Measurements from ENCODE around the gene SYNE4. TPM values are rescaled to one million over a fixed set of nuclear protein-coding genes. Genes with fewer than 3 reads are reported as not detected.

SYNE4 gene
- total and polyA plus RNA-seq, 3 donors from 2014 or later, result 0.68 to 1.8 (median 1.3) TPM

DNA sequence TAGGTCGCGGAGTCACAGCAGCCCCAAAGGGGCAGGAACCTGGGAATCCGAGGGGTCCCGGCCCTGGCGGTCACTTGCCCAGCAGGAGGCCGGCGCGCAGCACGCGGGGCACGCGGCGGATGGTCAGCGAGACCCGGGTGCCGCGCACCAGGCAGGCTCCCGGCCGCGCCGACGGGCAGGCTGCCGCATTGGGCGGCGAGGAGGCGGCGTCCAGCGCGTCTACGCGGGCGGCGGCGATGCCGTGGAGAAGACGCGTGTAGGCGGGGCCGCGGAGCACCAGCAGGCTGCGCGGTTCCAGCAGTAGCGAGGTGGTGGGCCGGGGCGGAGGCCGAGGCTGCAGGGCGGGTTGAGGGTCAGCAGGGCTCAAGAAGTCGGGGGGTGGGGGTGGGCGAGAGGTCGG, 607 bp upstream of the SYNE4 start:
- no peak overlapping the region for H3K27ac ChIP-seq
- intact Hi-C loops (cut with DNase I; ENCODE audit: low total_unique reads), result no loop called here
- 2% methylated on average over 18 to 50 of the region's 50 CpGs for WGBS, 2 donors
- H3K36me3 ChIP-seq (ENCODE audit: low read depth, missing control alignments), result no peaks in the 10 kb centered on the region
- H3K4me3 ChIP-seq, result peak overlapping the region; percentile 33 to 45
- H3K27me3 ChIP-seq, result no peaks in the 10 kb centered on the region
- TF ChIP-seq, protein P1, sequence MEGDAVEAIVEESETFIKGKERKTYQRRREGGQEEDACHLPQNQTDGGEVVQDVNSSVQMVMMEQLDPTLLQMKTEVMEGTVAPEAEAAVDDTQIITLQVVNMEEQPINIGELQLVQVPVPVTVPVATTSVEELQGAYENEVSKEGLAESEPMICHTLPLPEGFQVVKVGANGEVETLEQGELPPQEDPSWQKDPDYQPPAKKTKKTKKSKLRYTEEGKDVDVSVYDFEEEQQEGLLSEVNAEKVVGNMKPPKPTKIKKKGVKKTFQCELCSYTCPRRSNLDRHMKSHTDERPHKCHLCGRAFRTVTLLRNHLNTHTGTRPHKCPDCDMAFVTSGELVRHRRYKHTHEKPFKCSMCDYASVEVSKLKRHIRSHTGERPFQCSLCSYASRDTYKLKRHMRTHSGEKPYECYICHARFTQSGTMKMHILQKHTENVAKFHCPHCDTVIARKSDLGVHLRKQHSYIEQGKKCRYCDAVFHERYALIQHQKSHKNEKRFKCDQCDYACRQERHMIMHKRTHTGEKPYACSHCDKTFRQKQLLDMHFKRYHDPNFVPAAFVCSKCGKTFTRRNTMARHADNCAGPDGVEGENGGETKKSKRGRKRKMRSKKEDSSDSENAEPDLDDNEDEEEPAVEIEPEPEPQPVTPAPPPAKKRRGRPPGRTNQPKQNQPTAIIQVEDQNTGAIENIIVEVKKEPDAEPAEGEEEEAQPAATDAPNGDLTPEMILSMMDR (IDR thresholded peaks at IDR 0.05), result no peak
- no peak for TF ChIP-seq POLR2A (IDR thresholded peaks at IDR 0.05)
- peak; percentile 77 for DNase-seq
- H3K4me1 ChIP-seq, result peaks cover 13% of the 10 kb centered on the region
- no peaks in the 10 kb centered on the region for H3K9me3 ChIP-seq

DNA sequence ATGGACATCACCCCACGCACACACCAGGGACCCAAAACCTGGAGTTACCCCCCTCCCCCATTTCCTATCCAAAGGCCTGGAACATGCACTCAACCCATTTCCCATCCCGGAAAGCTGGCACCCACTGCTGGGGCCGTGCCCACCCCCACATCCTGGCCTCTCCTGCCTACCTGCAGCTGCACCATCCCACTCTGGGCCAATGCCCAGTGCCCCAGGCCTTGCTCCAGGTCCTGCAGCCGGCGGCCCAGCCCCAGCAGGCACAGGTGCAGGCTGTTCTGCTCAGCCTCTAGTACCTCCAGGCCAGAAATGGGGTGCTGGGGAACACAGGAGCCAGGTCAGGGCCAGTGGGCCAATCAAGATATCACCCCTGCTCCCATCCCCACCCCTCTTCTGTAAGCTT, 1.7 kb downstream of the SYNE4 start:
- Histone ChIP-seq H3K4me3 (no peak overlapping the region), H3K27ac (no peak overlapping the region), H3K27me3 (no peaks in the 10 kb centered on the region), H3K4me1 (peaks cover 9% of the 10 kb centered on the region), H3K36me3 (ENCODE audit: low read depth, missing control alignments) (no peaks in the 10 kb centered on the region), H3K9me3 (no peaks in the 10 kb centered on the region)
- intact Hi-C loops (cut with DNase I; ENCODE audit: low total_unique reads), result no loop called here
- 94 to 100% methylated on average over 2 to 5 of the region's 5 CpGs for WGBS, 2 donors
- TF ChIP-seq, protein P1 (IDR thresholded peaks at IDR 0.05), result no peak
- TF ChIP-seq POLR2A (IDR thresholded peaks at IDR 0.05), result no peak
- DNase-seq, result no peak

- H3K27ac ChIP-seq, result no peak overlapping the region
- TF ChIP-seq POLR2A (IDR thresholded peaks at IDR 0.05), result no peak
- TF ChIP-seq, protein P1 (IDR thresholded peaks at IDR 0.05), result no peak
- no peak overlapping the region for H3K4me3 ChIP-seq
- no peak for DNase-seq
- WGBS, 2 donors, result 91 to 92% methylated on average over 4 of the region's 4 CpGs
- intact Hi-C loops (cut with DNase I; ENCODE audit: low total_unique reads), result no loop called here
- no peaks in the 10 kb centered on the region for H3K9me3 ChIP-seq
- no peaks in the 10 kb centered on the region for H3K27me3 ChIP-seq
- no peaks in the 10 kb centered on the region for H3K36me3 ChIP-seq (ENCODE audit: low read depth, missing control alignments)
- no peaks in the 10 kb centered on the region for H3K4me1 ChIP-seq
Measured at GRCh38 chr19:36003284-36003683, 5.3 kb downstream of the SYNE4 start.

GRCh38 chr19:36001605-36002004, 7.0 kb downstream of the SYNE4 start:
- Histone ChIP-seq H3K4me1 (peaks cover under 1% of the 10 kb centered on the region), H3K27me3 (no peaks in the 10 kb centered on the region), H3K4me3 (no peak overlapping the region), H3K9me3 (no peaks in the 10 kb centered on the region), H3K27ac (no peak overlapping the region), H3K36me3 (ENCODE audit: low read depth, missing control alignments) (no peaks in the 10 kb centered on the region)
- TF ChIP-seq POLR2A (IDR thresholded peaks at IDR 0.05), result no peak
- TF ChIP-seq, protein P1 (IDR thresholded peaks at IDR 0.05), result no peak
- WGBS, 2 donors, result 97 to 98% methylated on average over 3 of the region's 3 CpGs
- intact Hi-C loops (cut with DNase I; ENCODE audit: low total_unique reads), result no loop called here
- DNase-seq, result no peak

- Histone ChIP-seq H3K36me3 (ENCODE audit: low read depth, missing control alignments) (no peaks in the 10 kb centered on the region), H3K9me3 (no peaks in the 10 kb centered on the region), H3K4me1 (peaks cover 13% of the 10 kb centered on the region), H3K27ac (no peak overlapping the region), H3K4me3 (no peak overlapping the region), H3K27me3 (no peaks in the 10 kb centered on the region)
- TF ChIP-seq POLR2A (IDR thresholded peaks at IDR 0.05), result no peak
- TF ChIP-seq, protein P1 (IDR thresholded peaks at IDR 0.05), result no peak
- 82 to 90% methylated on average over 8 of the region's 8 CpGs for WGBS, 2 donors
- DNase-seq, result no peak
- intact Hi-C loops (cut with DNase I; ENCODE audit: low total_unique reads), result no loop called here
Measured at GRCh38 chr19:35996777-35997176, 11.8 kb downstream of the SYNE4 start.

All from testis (tissue), 3 donors.